ENCODE measurements around the gene DNAJB14. TPM values are rescaled to one million over a fixed set of nuclear protein-coding genes. Genes with fewer than 3 reads are reported as not detected.
"Not testable (repeated sequence)": the region's sequence is repeated elsewhere in the genome, so short reads cannot be mapped to it uniquely, and the experiment has no call there.

The DNAJB14 gene
- total RNA-seq, 1 donor from 2014 or later, result 15.1 TPM

GRCh38 chr4:99971453-99972111, 25.2 kb upstream of the DNAJB14 start:
- TF ChIP-seq CTCF (conservative IDR thresholded peaks at IDR 0.05; ENCODE audit: low read depth, low read length), result no peak
- H3K4me3 ChIP-seq (ENCODE audit: low read depth, low read length), result no peak overlapping the region
- DNase-seq (ENCODE audit: low read depth), result no peak

- H3K4me3 ChIP-seq (ENCODE audit: low read depth, low read length), result no peak overlapping the region
- DNase-seq (ENCODE audit: low read depth), result no peak
- no peak for TF ChIP-seq CTCF (conservative IDR thresholded peaks at IDR 0.05; ENCODE audit: low read depth, low read length)
These were observed 21.9 kb upstream of the DNAJB14 start for GRCh38 chr4:99968330-99968729.

- TF ChIP-seq CTCF (conservative IDR thresholded peaks at IDR 0.05; ENCODE audit: low read depth, low read length), result no peak
- H3K4me3 ChIP-seq (ENCODE audit: low read depth, low read length), result no peak overlapping the region
- no peak for DNase-seq (ENCODE audit: low read depth)
These were observed 20.3 kb upstream of the DNAJB14 start for GRCh38 chr4:99966692-99967091.

GRCh38 chr4:99965674-99966350, 19.4 kb upstream of the DNAJB14 start:
- TF ChIP-seq CTCF (conservative IDR thresholded peaks at IDR 0.05; ENCODE audit: low read depth, low read length), result no peak
- no peak for DNase-seq (ENCODE audit: low read depth)
- no peak overlapping the region for H3K4me3 ChIP-seq (ENCODE audit: low read depth, low read length)

GRCh38 chr4:99965173-99965572, 18.8 kb upstream of the DNAJB14 start:
- no peak for DNase-seq (ENCODE audit: low read depth)
- no peak for TF ChIP-seq CTCF (conservative IDR thresholded peaks at IDR 0.05; ENCODE audit: low read depth, low read length)
- H3K4me3 ChIP-seq (ENCODE audit: low read depth, low read length), result no peak overlapping the region

GRCh38 chr4:99961711-99962110, 15.3 kb upstream of the DNAJB14 start:
- DNase-seq (ENCODE audit: low read depth), result no peak
- no peak for TF ChIP-seq CTCF (conservative IDR thresholded peaks at IDR 0.05; ENCODE audit: low read depth, low read length)

GRCh38 chr4:99960648-99961047, 14.2 kb upstream of the DNAJB14 start:
- no peak for TF ChIP-seq CTCF (conservative IDR thresholded peaks at IDR 0.05; ENCODE audit: low read depth, low read length)

More at GRCh38 chr4:99961711-99962110, 15.3 kb upstream of the DNAJB14 start:
- no peak overlapping the region for H3K4me3 ChIP-seq (ENCODE audit: low read depth, low read length)

GRCh38 chr4:99958207-99958606, 11.8 kb upstream of the DNAJB14 start:
- not testable (repeated sequence) for DNase-seq (ENCODE audit: low read depth); H3K4me3 ChIP-seq (ENCODE audit: low read depth, low read length)

More at GRCh38 chr4:99960648-99961047, 14.2 kb upstream of the DNAJB14 start:
- DNase-seq (ENCODE audit: low read depth), result no peak
- H3K4me3 ChIP-seq (ENCODE audit: low read depth, low read length), result no peak overlapping the region

Data from epithelial cell of proximal tubule (primary cell).